Lower lobe of right lung (tissue), 2 donors: ENCODE measurements around the gene PHLDB2. TPM values are rescaled to one million over a fixed set of nuclear protein-coding genes. Genes with fewer than 3 reads are reported as not detected.

Experiments used
- ATAC-seq, 2 donors: fragments of 200-7000 bp; cut with Tn5 transposase; one replicate each; pipeline ENCODE4 v1.9.1; 2020 to 2022; ENCODE audit warnings: mild to moderate bottlenecking in 2 of 2, moderate library complexity in 2 of 2
- DNase-seq: peaks from one replicate; pipeline ENCODE4 v3.0.0-alpha.2; 2020
- H3K27ac ChIP-seq: fragments of 200-600 bp; one replicate; pipeline ENCODE4 v1.8.0; 2022
- H3K27me3 ChIP-seq: fragments of 200-600 bp; one replicate; pipeline ENCODE4 v1.8.0; 2022; ENCODE audit warnings: low read depth
- H3K36me3 ChIP-seq: fragments of 200-600 bp; one replicate; pipeline ENCODE4 v1.8.0; 2022; ENCODE audit warnings: mild to moderate bottlenecking
- H3K4me1 ChIP-seq: fragments of 200-600 bp; one replicate; pipeline ENCODE4 v1.8.0; 2022
- H3K4me3 ChIP-seq: fragments of 200-600 bp; one replicate; pipeline ENCODE4 v1.8.0; 2022; ENCODE audit warnings: mild to moderate bottlenecking
- H3K9me3 ChIP-seq: fragments of 200-600 bp; one replicate; pipeline ENCODE4 v1.8.0; 2022
- intact Hi-C: fragments of 100-400 bp; cut with DNase I; formaldehyde crosslinking; loops from one replicate; pipeline ENCODE4 v1.11.0; 2022
- total RNA-seq: library from RNA; stranded (reverse); fragmentation: NEBNext Ultra II Directional; extraction: Animal tissue kit (Norgen Biotek cat#: 25700); gene quantifications from one replicate; pipeline ENCODE4 v1.2.1, GENCODE V29; 2021
- TF ChIP-seq, protein P1 (sequence below): fragments of 200-600 bp; IDR thresholded peaks from one replicate; pipeline ENCODE4 v1.8.0; 2022; ENCODE audit warnings: antibody characterized with exemption, mild to moderate bottlenecking
- donor health status: DM: no; HTN: yes; CAD: no; lungs with severe emphysema.

Gene PHLDB2
- total RNA-seq, 1 donor from 2014 or later = 33.6 TPM

DNA sequence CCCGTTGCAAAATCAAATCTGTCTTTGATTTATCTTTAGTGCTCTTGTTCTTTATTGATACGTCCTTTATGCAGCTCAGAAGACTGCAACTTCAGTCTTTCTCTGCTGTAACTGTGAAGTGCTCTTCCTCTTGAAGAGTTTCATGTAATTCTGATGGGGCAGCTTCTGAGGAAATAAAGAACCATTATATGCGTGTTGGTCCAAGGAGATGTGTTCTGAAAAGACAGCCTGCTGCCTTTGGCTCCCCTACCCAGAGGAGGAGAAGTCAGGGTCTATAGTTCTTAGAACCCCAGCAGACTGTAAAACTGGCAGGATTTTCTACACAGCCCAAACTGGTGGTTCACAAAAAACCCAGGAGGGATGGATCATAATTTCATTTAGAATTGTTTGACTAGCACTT is 97.4 kb downstream of the PHLDB2 start:
- no peak for ATAC-seq
- intact Hi-C loops = no loop called here
- Histone ChIP-seq H3K36me3 (peaks cover 16% of the 10 kb centered on the region), H3K4me1 (peaks cover 6% of the 10 kb centered on the region), H3K4me3 (no peak overlapping the region), H3K27me3 (no peaks in the 10 kb centered on the region), H3K9me3 (no peaks in the 10 kb centered on the region), H3K27ac (no peak overlapping the region)
- DNase-seq = no peak
- TF ChIP-seq, protein P1, sequence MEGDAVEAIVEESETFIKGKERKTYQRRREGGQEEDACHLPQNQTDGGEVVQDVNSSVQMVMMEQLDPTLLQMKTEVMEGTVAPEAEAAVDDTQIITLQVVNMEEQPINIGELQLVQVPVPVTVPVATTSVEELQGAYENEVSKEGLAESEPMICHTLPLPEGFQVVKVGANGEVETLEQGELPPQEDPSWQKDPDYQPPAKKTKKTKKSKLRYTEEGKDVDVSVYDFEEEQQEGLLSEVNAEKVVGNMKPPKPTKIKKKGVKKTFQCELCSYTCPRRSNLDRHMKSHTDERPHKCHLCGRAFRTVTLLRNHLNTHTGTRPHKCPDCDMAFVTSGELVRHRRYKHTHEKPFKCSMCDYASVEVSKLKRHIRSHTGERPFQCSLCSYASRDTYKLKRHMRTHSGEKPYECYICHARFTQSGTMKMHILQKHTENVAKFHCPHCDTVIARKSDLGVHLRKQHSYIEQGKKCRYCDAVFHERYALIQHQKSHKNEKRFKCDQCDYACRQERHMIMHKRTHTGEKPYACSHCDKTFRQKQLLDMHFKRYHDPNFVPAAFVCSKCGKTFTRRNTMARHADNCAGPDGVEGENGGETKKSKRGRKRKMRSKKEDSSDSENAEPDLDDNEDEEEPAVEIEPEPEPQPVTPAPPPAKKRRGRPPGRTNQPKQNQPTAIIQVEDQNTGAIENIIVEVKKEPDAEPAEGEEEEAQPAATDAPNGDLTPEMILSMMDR = no peak

DNA sequence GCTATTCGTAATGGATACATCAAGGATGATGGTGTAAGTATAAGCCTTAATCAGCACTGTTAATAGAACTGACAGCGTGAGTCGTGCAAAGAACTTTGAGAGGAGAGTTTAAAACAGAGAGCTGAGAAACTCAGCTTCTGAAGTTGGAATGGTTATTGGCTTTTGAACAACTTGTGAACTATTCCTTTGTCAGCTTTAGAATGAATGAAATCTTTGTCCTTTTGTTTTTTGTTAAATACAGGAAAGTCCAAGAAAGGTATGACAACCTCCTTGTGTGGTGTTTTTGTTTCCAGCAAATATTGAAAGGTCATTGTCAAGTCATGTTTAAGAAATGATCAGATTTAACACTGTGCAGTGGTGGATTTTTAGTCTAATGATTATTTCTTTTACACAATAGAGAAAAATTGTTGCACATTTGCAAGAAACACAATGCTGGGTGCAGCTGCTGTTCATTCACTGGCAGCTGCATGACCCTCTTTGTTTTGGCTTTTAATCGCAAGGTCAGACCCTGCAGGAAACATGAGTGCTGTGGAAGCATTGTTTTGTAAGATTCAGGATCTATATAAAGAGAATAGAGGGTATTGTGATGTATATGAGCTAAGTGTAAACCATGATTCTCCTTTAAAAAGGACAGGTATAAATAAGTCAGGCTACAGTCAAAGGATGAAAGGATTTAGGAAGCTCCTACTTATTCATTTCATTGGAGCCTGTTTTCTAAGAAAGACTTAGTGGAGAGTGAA is 98.1 kb downstream of the PHLDB2 start:
- intact Hi-C loops = no loop called here
- H3K4me3 ChIP-seq = no peak overlapping the region
- peaks cover 21% of the 10 kb centered on the region for H3K36me3 ChIP-seq
- no peak overlapping the region for H3K27ac ChIP-seq
- H3K27me3 ChIP-seq = no peaks in the 10 kb centered on the region
- H3K9me3 ChIP-seq = no peaks in the 10 kb centered on the region
- TF ChIP-seq, protein P1 = no peak
- H3K4me1 ChIP-seq = peaks cover 6% of the 10 kb centered on the region
- ATAC-seq (no peak), DNase-seq (no peak)

DNA sequence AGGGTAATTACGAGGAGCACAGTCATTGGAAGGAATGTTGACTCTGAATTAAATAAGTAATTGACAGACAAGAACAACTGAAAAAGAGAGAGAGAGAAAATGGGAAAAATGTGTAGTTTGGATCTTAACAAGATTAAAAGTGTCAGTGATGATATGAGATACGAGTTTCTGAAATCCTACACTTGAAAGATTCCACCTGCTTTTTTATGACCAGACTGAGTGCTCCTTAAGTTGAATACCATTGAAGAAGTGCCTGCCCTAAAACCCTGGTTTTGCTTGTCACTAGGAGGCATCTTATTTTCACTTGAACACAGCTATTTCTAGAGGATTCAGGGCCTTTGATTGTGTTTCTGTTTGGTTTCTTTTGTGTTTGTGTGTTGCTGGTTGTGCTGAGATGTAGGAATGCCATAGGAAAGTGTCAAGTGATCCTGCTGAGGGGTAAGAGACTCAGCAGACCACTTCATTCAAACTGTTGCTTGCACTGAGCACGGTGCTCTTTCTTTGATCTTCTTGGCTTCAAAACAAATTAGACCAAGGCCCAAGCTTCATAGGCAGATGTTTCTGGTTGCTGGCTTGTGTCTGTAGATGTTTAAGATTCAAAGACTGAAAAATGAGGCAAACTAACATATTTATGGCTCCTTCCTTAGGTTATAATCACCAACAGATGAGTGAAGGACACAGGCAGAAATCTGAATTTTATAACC is 102.5 kb downstream of the PHLDB2 start:
- intact Hi-C loops = loop anchor here (10.0 kb wide), 1 partner anchor 247 kb away; no protein-coding TSS in a partner anchor
- Histone ChIP-seq H3K4me1 (no peaks in the 10 kb centered on the region), H3K27me3 (no peaks in the 10 kb centered on the region)

DNA sequence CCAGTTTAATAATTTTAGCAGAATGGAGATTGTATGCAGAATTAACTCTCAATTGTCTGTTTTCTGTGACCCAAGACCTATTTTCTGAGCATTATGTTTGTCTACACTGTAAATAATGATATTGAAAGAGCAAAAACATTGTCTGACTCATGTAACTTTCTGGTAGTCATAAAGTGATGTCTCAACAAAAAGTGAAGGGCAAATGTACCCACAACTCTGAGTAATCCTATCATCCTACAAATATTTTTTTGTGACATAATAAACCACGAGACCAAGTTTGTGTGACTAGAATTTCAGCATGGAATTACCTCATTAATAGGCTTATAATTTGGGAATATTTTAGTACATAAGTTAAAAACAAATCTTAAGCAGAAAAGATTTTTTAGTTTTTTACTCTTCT is 104.4 kb downstream of the PHLDB2 start:
- Histone ChIP-seq H3K4me1 (peaks cover 16% of the 10 kb centered on the region), H3K36me3 (peaks cover 5% of the 10 kb centered on the region), H3K4me3 (no peak overlapping the region), H3K9me3 (no peaks in the 10 kb centered on the region), H3K27me3 (no peaks in the 10 kb centered on the region), H3K27ac (no peak overlapping the region)
- intact Hi-C loops = loop anchor here (10.0 kb wide), 1 partner anchor 249 kb away; no protein-coding TSS in a partner anchor
- no peak for ATAC-seq
- TF ChIP-seq, protein P1 = no peak
- no peak for DNase-seq

More for the DNA sequence above, 102.5 kb downstream of the PHLDB2 start:
- no peak overlapping the region for H3K4me3 ChIP-seq
- DNase-seq = no peak
- H3K27ac ChIP-seq = no peak overlapping the region
- TF ChIP-seq, protein P1 = no peak
- no peaks in the 10 kb centered on the region for H3K9me3 ChIP-seq
- peaks cover 5% of the 10 kb centered on the region for H3K36me3 ChIP-seq
- ATAC-seq = no peak

DNA sequence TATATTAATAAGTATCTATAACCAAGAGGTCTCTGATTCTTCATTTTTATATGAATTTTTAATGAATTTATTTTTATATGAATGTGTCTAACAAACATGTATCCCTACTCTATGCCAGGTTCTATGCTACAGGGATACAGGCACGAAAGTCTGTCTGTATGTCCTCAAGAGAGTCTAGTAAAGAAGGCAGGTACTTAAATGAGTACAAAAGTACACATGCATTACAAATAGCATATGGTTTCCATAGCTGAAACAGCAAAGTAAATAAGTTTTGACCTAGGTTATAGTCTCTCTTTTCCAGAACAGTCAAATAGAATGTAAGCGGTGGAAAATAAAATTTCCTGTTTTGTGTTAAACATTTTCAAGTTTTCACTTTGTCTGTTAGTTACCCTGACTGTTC is 106.4 kb downstream of the PHLDB2 start:
- peaks cover 5% of the 10 kb centered on the region for H3K36me3 ChIP-seq
- H3K27ac ChIP-seq = no peak overlapping the region
- no peaks in the 10 kb centered on the region for H3K27me3 ChIP-seq
- no peaks in the 10 kb centered on the region for H3K9me3 ChIP-seq
- DNase-seq (no peak), ATAC-seq (no peak)
- intact Hi-C loops = loop anchor here (10.0 kb wide), 1 partner anchor 251 kb away; no protein-coding TSS in a partner anchor
- no peak overlapping the region for H3K4me3 ChIP-seq
- peaks cover 18% of the 10 kb centered on the region for H3K4me1 ChIP-seq
- TF ChIP-seq, protein P1 = no peak
